Measurements from ENCODE around the gene TOR3A. TPM values are rescaled to one million over a fixed set of nuclear protein-coding genes. Genes with fewer than 3 reads are reported as not detected.

TOR3A gene
- total and polyA plus RNA-seq, 2 experiments from 2014 or later = 26.5 to 29.5 TPM

GRCh38 chr1:179104611-179105250 is 22.9 kb downstream of the TOR3A start:
- no peaks in the 10 kb centered on the region for H3K27me3 ChIP-seq
- no peak for TF ChIP-seq CTCF (IDR thresholded peaks at IDR 0.05; ENCODE audit: low read depth, low read length)
- H3K4me1 ChIP-seq (ENCODE audit: low read depth) = peaks cover 31% of the 10 kb centered on the region
- DNase-seq (ENCODE audit: low read depth in 1 of 2, low spot score in 1 of 2) = peak in 1 of 2 donors; percentile 68
- H3K27ac ChIP-seq = peak overlapping the region; percentile 44
- peaks cover 19% of the 10 kb centered on the region for H3K36me3 ChIP-seq
- no peak overlapping the region for H3K4me3 ChIP-seq
- no peaks in the 10 kb centered on the region for H3K9me3 ChIP-seq (ENCODE audit: low read depth)

- Histone ChIP-seq H3K27ac (peak overlapping the region; percentile 44), H3K27me3 (no peaks in the 10 kb centered on the region), H3K36me3 (peaks cover 25% of the 10 kb centered on the region), H3K4me3 (no peak overlapping the region), H3K9me3 (ENCODE audit: low read depth) (no peaks in the 10 kb centered on the region), H3K4me1 (ENCODE audit: low read depth) (peaks cover 31% of the 10 kb centered on the region)
- peak in 1 of 2 donors; percentile 44 for DNase-seq (ENCODE audit: low read depth in 1 of 2, low spot score in 1 of 2)
- TF ChIP-seq CTCF (IDR thresholded peaks at IDR 0.05; ENCODE audit: low read depth, low read length) = peak; percentile 27
Measured at GRCh38 chr1:179105393-179105792, 23.5 kb downstream of the TOR3A start.

- no peak overlapping the region for H3K4me3 ChIP-seq
- H3K4me1 ChIP-seq (ENCODE audit: low read depth) = peaks cover 31% of the 10 kb centered on the region
- peak in 1 of 2 donors; percentile 8 for DNase-seq (ENCODE audit: low read depth in 1 of 2, low spot score in 1 of 2)
- no peaks in the 10 kb centered on the region for H3K9me3 ChIP-seq (ENCODE audit: low read depth)
- H3K36me3 ChIP-seq = peaks cover 37% of the 10 kb centered on the region
- no peak for TF ChIP-seq CTCF (IDR thresholded peaks at IDR 0.05; ENCODE audit: low read depth, low read length)
- no peak overlapping the region for H3K27ac ChIP-seq
- H3K27me3 ChIP-seq = no peaks in the 10 kb centered on the region
Measured at GRCh38 chr1:179107706-179108629, 26.1 kb downstream of the TOR3A start.

GRCh38 chr1:179108644-179109043 is 26.8 kb downstream of the TOR3A start:
- Histone ChIP-seq H3K36me3 (peaks cover 37% of the 10 kb centered on the region), H3K27me3 (no peaks in the 10 kb centered on the region), H3K9me3 (ENCODE audit: low read depth) (no peaks in the 10 kb centered on the region), H3K4me3 (no peak overlapping the region), H3K27ac (no peak overlapping the region), H3K4me1 (ENCODE audit: low read depth) (peaks cover 24% of the 10 kb centered on the region)
- DNase-seq (ENCODE audit: low read depth in 1 of 2, low spot score in 1 of 2) = no peak
- TF ChIP-seq CTCF (IDR thresholded peaks at IDR 0.05; ENCODE audit: low read depth, low read length) = no peak

- no peaks in the 10 kb centered on the region for H3K9me3 ChIP-seq (ENCODE audit: low read depth)
- H3K4me1 ChIP-seq (ENCODE audit: low read depth) = no peaks in the 10 kb centered on the region
- H3K4me3 ChIP-seq = no peak overlapping the region
- no peaks in the 10 kb centered on the region for H3K27me3 ChIP-seq
- no peak for TF ChIP-seq CTCF (IDR thresholded peaks at IDR 0.05; ENCODE audit: low read depth, low read length)
- H3K27ac ChIP-seq = no peak overlapping the region
- DNase-seq (ENCODE audit: low read depth in 1 of 2, low spot score in 1 of 2) = no peak
- peaks cover 37% of the 10 kb centered on the region for H3K36me3 ChIP-seq
Measured at GRCh38 chr1:179115181-179115580, 33.3 kb downstream of the TOR3A start.
